Measurements from ENCODE around the gene ZBTB16.

GRCh38 chr11:114284914-114285313 lies 225.4 kb downstream of the ZBTB16 start:
- TF ChIP-seq EZH2 (IDR thresholded peaks at IDR 0.05; ENCODE audit: borderline replicate concordance, low read depth, low read length, severe bottlenecking): no peak
- no peak for TF ChIP-seq CTCF (IDR thresholded peaks at IDR 0.05; ENCODE audit: borderline replicate concordance, extremely low read depth, low read length, poor library complexity, severe bottlenecking)

Measured in DND-41 (cell line).